Neuronal stem cell (in vitro differentiated cells): ENCODE measurements around the gene PTPRQ.
"Not testable (repeated sequence)": the region's sequence is repeated elsewhere in the genome, so short reads cannot be mapped to it uniquely, and the experiment has no call there.

Experiments used
- DNase-seq: peaks from one replicate; pipeline ENCODE4 v3.0.0-alpha.2; 2013; ENCODE audit warnings: low spot score
- H2AFZ ChIP-seq: one replicate; pipeline ENCODE4 v1.6.1; 2013; ENCODE audit warnings: mild to moderate bottlenecking, low read length, inconsistent platforms
- H2AK5ac ChIP-seq: 2 replicates; pipeline ENCODE4 v1.6.1; 2013; ENCODE audit warnings: low read depth, mild to moderate bottlenecking, inconsistent platforms, low read length, moderate library complexity, mixed read lengths
- H2BK120ac ChIP-seq: 2 replicates; pipeline ENCODE4 v1.6.1; 2013; ENCODE audit warnings: low read depth, mild to moderate bottlenecking, inconsistent platforms, low read length, moderate library complexity, mixed read lengths
- H2BK12ac ChIP-seq: one replicate; pipeline ENCODE4 v1.6.1; 2013; ENCODE audit warnings: low read length, inconsistent platforms
- H2BK15ac ChIP-seq: 2 replicates; pipeline ENCODE4 v1.6.1; 2013; ENCODE audit warnings: mild to moderate bottlenecking, low read length, inconsistent platforms, mixed read lengths
- H2BK5ac ChIP-seq: one replicate; pipeline ENCODE4 v1.6.1; 2013; ENCODE audit warnings: inconsistent platforms, mild to moderate bottlenecking, low read length, moderate library complexity
- H3K14ac ChIP-seq: one replicate; pipeline ENCODE4 v1.6.1; 2013; ENCODE audit warnings: low read length, inconsistent platforms
- H3K18ac ChIP-seq: 2 replicates; pipeline ENCODE4 v1.6.1; 2013; ENCODE audit warnings: low read length, inconsistent platforms
- H3K23ac ChIP-seq: 2 replicates; pipeline ENCODE4 v1.6.1; 2013; ENCODE audit warnings: low read depth, mild to moderate bottlenecking, mixed read lengths, low read length, inconsistent platforms; ENCODE audit not compliant: poor library complexity
- H3K27ac ChIP-seq: replicated peaks from 3 replicates; pipeline ENCODE4 v1.5.1; 2013; ENCODE audit warnings: low read length, inconsistent platforms
- H3K27me3 ChIP-seq, 3 experiments: 2 replicates each; pipeline ENCODE4 v1.6.1; 2013; ENCODE audit warnings: low read length in 3 of 3, mild to moderate bottlenecking in 2 of 3, inconsistent platforms in 1 of 3, low read depth in 1 of 3, mixed read lengths in 1 of 3, moderate library complexity in 1 of 3; ENCODE audit not compliant: control insufficient read depth in 3 of 3, insufficient read depth in 3 of 3
- H3K36me3 ChIP-seq, 2 donors: replicated peaks in 1 of 2; 2 replicates each; pipeline ENCODE4 v1.6.1; 2013; ENCODE audit warnings: low read length in 2 of 2; ENCODE audit not compliant: control insufficient read depth in 2 of 2, insufficient read depth in 2 of 2
- H3K4ac ChIP-seq: 2 replicates; pipeline ENCODE4 v1.6.1; 2013; ENCODE audit warnings: inconsistent platforms, mild to moderate bottlenecking, low read length, moderate library complexity
- H3K4me1 ChIP-seq, 2 donors: 1 replicate in 1 of 2; 2 replicates in 1 of 2; pipeline ENCODE4 v1.6.1; 2013; ENCODE audit warnings: low read length in 2 of 2, low read depth in 1 of 2; ENCODE audit not compliant: control insufficient read depth in 2 of 2, insufficient read depth in 1 of 2
- H3K4me2 ChIP-seq: one replicate; pipeline ENCODE4 v1.6.1; 2013; ENCODE audit warnings: mild to moderate bottlenecking, low read length, inconsistent platforms; ENCODE audit not compliant: insufficient read depth, poor library complexity, severe bottlenecking
- H3K4me3 ChIP-seq, 2 donors: 2 replicates each; pipeline ENCODE4 v1.5.1; 2013; ENCODE audit warnings: low read length in 2 of 2, mild to moderate bottlenecking in 2 of 2, inconsistent platforms in 1 of 2, moderate library complexity in 1 of 2
- H3K79me1 ChIP-seq: one replicate; pipeline ENCODE4 v1.6.1; 2013; ENCODE audit warnings: low read depth, mild to moderate bottlenecking, inconsistent platforms, low read length, moderate library complexity
- H3K9ac ChIP-seq: one replicate; pipeline ENCODE4 v1.6.1; 2013; ENCODE audit warnings: mild to moderate bottlenecking, low read depth, low read length, inconsistent platforms; ENCODE audit not compliant: poor library complexity
- H3K9me3 ChIP-seq, 2 donors: replicated peaks in 1 of 2; 2 replicates each; pipeline versions ENCODE3 to v1.6.1; 2013; ENCODE audit warnings: low read length in 2 of 2, mild to moderate bottlenecking in 2 of 2, inconsistent platforms in 1 of 2, low read depth in 1 of 2, mixed read lengths in 1 of 2, moderate library complexity in 1 of 2; ENCODE audit not compliant: control insufficient read depth in 2 of 2, insufficient read depth in 1 of 2
- H4K8ac ChIP-seq: one replicate; pipeline ENCODE4 v1.6.1; 2013; ENCODE audit warnings: low read depth, mild to moderate bottlenecking, inconsistent platforms, low read length, moderate library complexity
- H4K91ac ChIP-seq: one replicate; pipeline ENCODE4 v1.6.1; 2013; ENCODE audit warnings: low read length, low read depth, mild to moderate bottlenecking, inconsistent platforms; ENCODE audit not compliant: poor library complexity
- whole genome bisulfite sequencing, 2 donors: extraction: QIAGEN DNeasy Blood & Tissue Kit; methylation state at CpG; one replicate each; pipeline ENCODE4 v1.1.7; 2013; ENCODE audit warnings: missing lambda C conversion rate in 2 of 2, mixed read lengths in 1 of 2; ENCODE audit not compliant: insufficient read length in 2 of 2, insufficient replicate concordance in 1 of 2; ENCODE audit errors: extremely low coverage in 2 of 2; 5-methylcytosine and 5-hydroxymethylcytosine counted together

PTPRQ gene

DNA sequence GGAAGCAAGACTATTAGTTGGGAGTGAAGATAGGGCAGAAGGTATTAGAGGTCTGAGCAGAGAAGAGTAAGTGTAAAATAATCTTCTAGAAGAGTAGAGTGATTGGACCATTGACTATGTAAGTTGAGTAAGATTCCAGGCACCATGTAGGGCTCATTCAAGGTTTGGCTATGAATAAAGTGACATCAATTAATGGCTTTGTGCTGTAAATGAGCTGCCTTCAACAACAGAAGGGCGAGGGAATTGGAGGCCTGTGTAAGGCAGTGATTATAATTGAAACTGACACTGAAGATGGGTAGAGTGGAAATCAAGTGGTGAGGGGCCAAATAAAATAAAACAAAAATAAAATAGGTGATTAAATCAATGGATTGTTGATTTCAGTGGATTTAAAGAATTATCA, 26.4 kb downstream of the PTPRQ start:
- Histone ChIP-seq H3K9me3 (no peaks in the 10 kb centered on the region), H4K8ac (no peak overlapping the region), H3K23ac (no peak overlapping the region), H4K91ac (no peak overlapping the region), H3K27me3 (no peaks in the 10 kb centered on the region), H2BK15ac (no peak overlapping the region), H2AK5ac (no peak overlapping the region), H2AFZ (no peak overlapping the region), H3K14ac (no peak overlapping the region), H2BK120ac (no peak overlapping the region), H3K79me1 (no peaks in the 10 kb centered on the region), H3K4me2 (no peak overlapping the region), H3K4me1 (no peaks in the 10 kb centered on the region), H3K18ac (no peak overlapping the region), H2BK5ac (no peak overlapping the region), H3K9ac (no peak overlapping the region), H2BK12ac (no peak overlapping the region), H3K36me3 (no peaks in the 10 kb centered on the region), H3K4ac (no peak overlapping the region), H3K4me3 (no peak overlapping the region), H3K27ac (no peak overlapping the region)
- no peak for DNase-seq
- WGBS, 2 donors = no CpG with 5 or more reads among the region's 1 CpG

DNA sequence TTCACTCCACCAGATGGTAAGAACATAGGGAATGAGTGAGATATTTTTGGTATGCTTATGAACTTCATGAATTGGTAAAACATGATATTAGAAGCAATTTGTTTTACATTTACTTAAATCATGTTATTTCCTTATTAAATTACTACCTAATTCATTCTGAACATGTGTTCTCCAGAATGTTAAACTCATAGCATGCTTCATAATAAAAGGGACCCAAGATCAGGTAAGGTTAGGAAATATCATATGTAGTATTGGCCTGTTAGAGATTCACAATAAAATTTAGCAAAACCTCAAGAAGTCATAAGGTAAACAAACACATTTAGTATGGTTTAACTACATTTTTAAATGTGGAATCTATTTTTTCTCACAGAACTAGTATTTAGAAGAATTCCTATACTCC, 28.2 kb downstream of the PTPRQ start:
- H2BK12ac ChIP-seq = no peak overlapping the region
- no peak for DNase-seq
- no peak overlapping the region for H3K18ac ChIP-seq
- H2AFZ ChIP-seq = no peak overlapping the region
- H3K9me3 ChIP-seq = no peaks in the 10 kb centered on the region
- no peak overlapping the region for H4K91ac ChIP-seq
- no peak overlapping the region for H2BK120ac ChIP-seq
- no peaks in the 10 kb centered on the region for H3K4me1 ChIP-seq
- H3K79me1 ChIP-seq = no peaks in the 10 kb centered on the region
- H2BK5ac ChIP-seq = no peak overlapping the region
- no peaks in the 10 kb centered on the region for H3K36me3 ChIP-seq
- no peak overlapping the region for H3K9ac ChIP-seq
- no peak overlapping the region for H3K14ac ChIP-seq
- H2BK15ac ChIP-seq = no peak overlapping the region
- no peak overlapping the region for H4K8ac ChIP-seq
- no peak overlapping the region for H3K4ac ChIP-seq
- no peak overlapping the region for H3K4me2 ChIP-seq
- H3K27me3 ChIP-seq = no peaks in the 10 kb centered on the region
- no peak overlapping the region for H3K4me3 ChIP-seq
- no peak overlapping the region for H3K27ac ChIP-seq
- no peak overlapping the region for H2AK5ac ChIP-seq
- no peak overlapping the region for H3K23ac ChIP-seq

DNA sequence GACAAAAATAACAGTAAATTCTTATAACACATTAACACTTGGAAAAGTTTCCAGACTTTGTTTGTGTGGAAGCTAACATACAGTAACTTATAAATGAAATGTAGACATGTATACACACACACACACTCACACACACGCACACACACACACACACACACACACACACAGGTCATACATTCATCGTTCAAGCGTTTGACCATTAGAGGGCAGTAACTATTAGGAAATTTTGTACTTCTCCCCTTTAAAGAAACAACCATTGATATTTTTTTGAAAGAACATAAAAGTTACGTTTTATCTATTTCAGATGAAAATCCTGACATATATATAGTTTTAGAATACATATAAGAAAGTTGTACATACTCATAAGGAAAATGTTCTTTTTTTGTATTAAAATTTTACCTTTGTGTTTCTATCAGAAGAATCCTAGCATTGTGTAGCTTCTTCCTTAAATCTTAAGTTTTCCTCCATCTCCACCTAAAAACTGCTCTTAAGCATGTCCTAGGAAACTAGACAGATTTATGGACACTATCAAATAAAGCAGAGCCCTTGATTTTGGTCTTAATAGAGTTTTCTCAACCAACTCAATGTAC, 29.0 kb downstream of the PTPRQ start:
- Histone ChIP-seq H3K4ac (no peak overlapping the region), H4K8ac (no peak overlapping the region), H2AK5ac (no peak overlapping the region), H4K91ac (no peak overlapping the region), H3K4me3 (no peak overlapping the region), H3K4me2 (no peak overlapping the region), H2AFZ (no peak overlapping the region), H2BK5ac (no peak overlapping the region), H3K79me1 (no peaks in the 10 kb centered on the region), H2BK120ac (no peak overlapping the region), H3K27ac (no peak overlapping the region), H3K36me3 (no peaks in the 10 kb centered on the region), H2BK12ac (no peak overlapping the region), H3K9ac (no peak overlapping the region), H3K23ac (no peak overlapping the region), H3K27me3 (no peaks in the 10 kb centered on the region), H3K18ac (no peak overlapping the region), H2BK15ac (no peak overlapping the region), H3K14ac (no peak overlapping the region), H3K9me3 (no peaks in the 10 kb centered on the region), H3K4me1 (no peaks in the 10 kb centered on the region)
- peak; percentile 6 for DNase-seq
- WGBS, 2 donors = no CpG with 5 or more reads among the region's 4 CpGs

DNA sequence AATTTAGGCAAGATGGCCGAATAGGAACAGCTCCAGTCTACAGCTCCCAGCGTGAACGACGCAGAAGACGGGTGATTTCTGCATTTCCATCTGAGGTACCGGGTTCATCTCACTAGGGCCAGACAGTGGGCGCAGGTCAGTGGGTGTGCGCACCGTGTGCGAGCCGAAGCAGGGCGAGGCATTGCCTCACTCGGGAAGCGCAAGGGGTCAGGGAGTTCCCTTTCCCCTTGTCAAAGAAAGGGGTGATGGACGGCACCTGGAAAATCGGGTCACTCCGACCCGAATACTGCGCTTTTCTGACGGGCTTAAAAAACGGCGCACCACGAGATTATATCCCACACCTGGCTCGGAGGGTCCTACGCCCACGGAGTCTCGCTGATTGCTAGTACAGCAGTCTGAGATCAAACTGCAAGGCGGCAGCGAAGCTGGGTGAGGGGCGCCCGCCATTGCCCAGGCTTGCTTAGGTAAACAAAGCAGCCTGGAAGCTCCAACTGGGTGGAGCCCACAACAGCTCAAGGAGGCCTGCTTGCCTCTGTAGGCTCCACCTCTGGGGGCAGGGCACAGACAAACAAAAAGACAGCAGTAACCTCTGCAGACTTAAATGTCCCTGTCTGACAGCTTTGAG, 33.6 kb downstream of the PTPRQ start:
- not testable (repeated sequence) for H2BK5ac ChIP-seq, H3K18ac ChIP-seq, H3K9ac ChIP-seq, H3K36me3 ChIP-seq, H4K8ac ChIP-seq, H3K4me1 ChIP-seq, H2BK12ac ChIP-seq, H3K27ac ChIP-seq, H3K23ac ChIP-seq, H3K4ac ChIP-seq, H3K14ac ChIP-seq, H3K4me2 ChIP-seq, H4K91ac ChIP-seq, H3K79me1 ChIP-seq, H3K9me3 ChIP-seq, H2AFZ ChIP-seq, H3K27me3 ChIP-seq, H2AK5ac ChIP-seq, DNase-seq, H2BK15ac ChIP-seq, H2BK120ac ChIP-seq, H3K4me3 ChIP-seq
- WGBS, 2 donors = no CpG with 5 or more reads among the region's 31 CpGs
